ENCODE results near the gene GAB1. TPM values are rescaled to one million over a fixed set of nuclear protein-coding genes. Genes with fewer than 3 reads are reported as not detected.

GAB1 gene
- total and polyA plus RNA-seq, 2 of the 8 experiments (the other 6 are each of a cell fraction or from before 2014, with no cell fraction given) = 6.8 to 21.3 TPM

DNA sequence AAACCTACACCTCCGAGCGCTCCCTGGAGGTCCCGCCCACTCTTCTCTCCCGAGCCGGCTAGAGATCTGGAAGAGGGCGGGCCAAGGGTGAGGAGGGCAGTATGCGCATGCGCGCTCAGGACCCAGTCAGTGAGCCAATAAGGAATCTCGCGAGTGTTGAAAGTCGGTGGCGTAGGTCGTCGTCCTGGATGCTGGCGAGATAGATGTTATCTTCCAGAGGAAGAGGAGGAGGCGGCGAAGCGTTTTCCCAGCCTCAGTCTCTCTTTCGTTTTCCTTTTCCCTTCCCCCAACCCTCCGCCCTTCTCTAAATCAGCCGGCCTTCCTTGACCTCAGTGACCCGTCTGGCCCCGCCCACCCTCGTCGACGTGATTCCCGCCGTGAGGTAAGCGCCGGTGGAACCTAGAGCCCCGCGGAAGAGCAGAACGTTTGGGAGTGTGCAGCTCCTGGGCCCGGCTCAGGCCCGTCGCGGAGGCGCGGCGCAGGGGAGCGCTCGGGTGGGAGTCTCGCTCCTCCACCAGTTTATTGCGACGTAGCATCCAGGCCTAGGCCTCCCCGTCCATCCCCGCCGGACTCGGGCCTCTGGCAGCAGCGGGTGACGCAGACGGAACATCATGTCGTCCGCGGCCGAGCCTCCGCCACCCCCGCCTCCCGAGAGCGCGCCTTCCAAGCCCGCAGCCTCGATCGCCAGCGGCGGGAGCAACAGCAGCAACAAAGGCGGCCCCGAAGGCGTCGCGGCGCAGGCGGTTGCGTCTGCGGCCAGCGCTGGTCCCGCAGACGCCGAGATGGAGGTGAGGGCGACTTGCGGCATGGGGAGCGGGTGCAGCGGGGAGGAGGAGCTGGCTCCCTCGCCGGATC, 176.9 kb downstream of the GAB1 start, which contains the start of gene SMARCA5:
Gene SMARCA5 (plus strand): TSS at position 389 of the 855 bp plus-strand sequence. CDS start 223 bp downstream, at position 612.
- H4K20me1 ChIP-seq (replicated peaks in 1 of 2; ENCODE audit: control insufficient read depth in 1 of 2, insufficient read depth in 2 of 2, low read length in 2 of 2) = peaks cover 12 to 18% of the 10 kb centered on the region in 2 experiments
- DNase-seq (ENCODE audit: low read depth in 1 of 2, low spot score in 2 of 2) (peak; percentile 89 to 95), FAIRE-seq (peak; percentile 98)
- H4K8ac ChIP-seq (ENCODE audit: extremely low read depth, insufficient read depth, low read length) = peak within 1 kb of the TSS; percentile 96; the same call in 1 of the 2 replicates
- H3K23ac ChIP-seq (ENCODE audit: insufficient read length) = no peak within 1 kb of the TSS
- 0% methylated on average over 80 of the region's 86 CpGs; no CpG with 5 or more reads in 1 of the 2 experiments for WGBS, 2 experiments (ENCODE audit: extremely low coverage in 1 of 2, insufficient coverage in 1 of 2, insufficient read length in 1 of 2, insufficient replicate concordance in 2 of 2, low coverage in 1 of 2, low lambda C conversion rate in 2 of 2, missing lambda C conversion rate in 1 of 2)
- POLR2A ChIA-PET (ENCODE audit: partially characterized antibody) = interaction anchor here (0.9 to 3.1 kb wide), 10 partner anchors 8 to 328 kb away, joined by 3 to 11 read pairs (median 4); partner anchors contain the start of gene GAB1
- peak within 1 kb of the TSS; percentile 72 for H3K56ac ChIP-seq (replicated peaks; ENCODE audit: insufficient read length, low read depth, low read length)
- peak within 1 kb of the TSS; percentile 74 for H2BK5ac ChIP-seq (ENCODE audit: low read depth, low read length)
- peak within 1 kb of the TSS; percentile 96 for H3K27ac ChIP-seq (ENCODE audit: low read depth, low read length)
- no peaks in the 10 kb centered on the region for H3K23me2 ChIP-seq (ENCODE audit: low read depth, low read length)
- peak within 1 kb of the TSS; percentile 96; the same call in 1 of the 2 replicates for H2AFZ ChIP-seq (ENCODE audit: low read length)
- H2BK15ac ChIP-seq (ENCODE audit: low read length) = no peak within 1 kb of the TSS
- H3K4me2 ChIP-seq (ENCODE audit: insufficient read depth in 1 of 2, low read depth in 2 of 2, low read length in 2 of 2) = peak within 1 kb of the TSS; percentile 68 to 76
- no peak within 1 kb of the TSS for H4K91ac ChIP-seq (replicated peaks; ENCODE audit: insufficient read length, low read length)
- no peak within 1 kb of the TSS for H3K14ac ChIP-seq (ENCODE audit: insufficient read length)
- no peak within 1 kb of the TSS; the same call in 1 of the 2 replicates for H2BK12ac ChIP-seq (ENCODE audit: low read depth, low read length)
- peaks cover 0 to 3% (median 0%) of the 10 kb centered on the region in 4 experiments; a peak in 2 of 7 replicates for H3K4me1 ChIP-seq (replicated peaks in 1 of 4; ENCODE audit: control insufficient read depth in 3 of 4, insufficient read depth in 4 of 4, low read length in 3 of 4)
- no peaks in the 10 kb centered on the region for H3K9me3 ChIP-seq (ENCODE audit: insufficient read depth in 2 of 2, low read depth in 1 of 2, low read length in 1 of 2)
- H3K27me3 ChIP-seq (replicated peaks in 1 of 4; ENCODE audit: control insufficient read depth in 3 of 4, extremely low read depth in 1 of 4, insufficient read depth in 3 of 4, low read length in 3 of 4) = no peaks in the 10 kb centered on the region
- H2BK20ac ChIP-seq (ENCODE audit: low read length) = no peak within 1 kb of the TSS
- peak within 1 kb of the TSS; percentile 95 to 99 (median 97) for H3K9ac ChIP-seq (replicated peaks in 1 of 4; ENCODE audit: extremely low read depth in 1 of 4, low read depth in 3 of 4, low read length in 3 of 4)
- H2BK120ac ChIP-seq (replicated peaks; ENCODE audit: low read depth, low read length) = no peak within 1 kb of the TSS
- CTCF ChIA-PET (ENCODE audit: partially characterized antibody) = interaction anchor here (0.6 kb wide), 1 partner anchor 138 kb away, joined by 3 read pairs; no protein-coding TSS in a partner anchor
- peak within 1 kb of the TSS; percentile 47 for H4K5ac ChIP-seq (ENCODE audit: insufficient read length, low read depth, low read length)
- H2AK5ac ChIP-seq (ENCODE audit: low read depth, low read length) = no peak within 1 kb of the TSS
- H3K79me1 ChIP-seq (ENCODE audit: low read depth, low read length) = no peaks in the 10 kb centered on the region
- peak within 1 kb of the TSS; percentile 89 for H3K18ac ChIP-seq (ENCODE audit: extremely low read depth, low read length)
- H3K4ac ChIP-seq (replicated peaks; ENCODE audit: insufficient read length, low read depth, low read length) = no peak within 1 kb of the TSS
- peaks cover 23 to 48% of the 10 kb centered on the region in 2 experiments for H3K79me2 ChIP-seq (ENCODE audit: control insufficient read depth in 1 of 2, insufficient read depth in 2 of 2, low read length in 2 of 2)
- peak within 1 kb of the TSS; percentile 93 to 98 (median 94) for H3K4me3 ChIP-seq (ENCODE audit: extremely low read depth in 1 of 4, insufficient read depth in 2 of 4, low read depth in 3 of 4, low read length in 4 of 4)
- peaks cover 0 to 17% (median 5%) of the 10 kb centered on the region in 4 experiments; a peak in 2 of 8 replicates for H3K36me3 ChIP-seq (ENCODE audit: control insufficient read depth in 2 of 4, insufficient read depth in 4 of 4, low read length in 3 of 4)
- TF ChIP-seq TCF12 (IDR thresholded peaks at IDR 0.05; ENCODE audit: low read depth, low read length) (no peak), ZNF274 (IDR thresholded peaks at IDR 0.05; ENCODE audit: borderline replicate concordance, extremely low read depth, low read length) (no peak), SIX5 (IDR thresholded peaks at IDR 0.05; ENCODE audit: low read depth, low read length) (no peak), EZH2 (IDR thresholded peaks at IDR 0.05; ENCODE audit: low read depth, low read length, severe bottlenecking) (no peak), TBP (IDR thresholded peaks at IDR 0.05; ENCODE audit: low read depth, low read length) (peak; percentile 84), POLR2AphosphoS5 (IDR thresholded peaks at IDR 0.05; ENCODE audit: low read depth, low read length) (peak; percentile 92), HDAC2 (IDR thresholded peaks at IDR 0.05; ENCODE audit: borderline replicate concordance in 1 of 2, low read depth in 2 of 2, low read length in 2 of 2) (0 out of 4 replicates have a peak, but pooled peaks of 1 of the 2 experiments have one; percentile 12), CHD2 (IDR thresholded peaks at IDR 0.05; ENCODE audit: low read length) (peak; percentile 97), POLR2A (IDR thresholded peaks at IDR 0.05; ENCODE audit: control extremely low read depth in 1 of 2, low read depth in 2 of 2, low read length in 2 of 2) (peak; percentile 92 to 95), TAF7 (optimal IDR thresholded peaks at IDR 0.05; ENCODE audit: borderline replicate concordance, low read depth, low read length) (peak; percentile 73), KDM5A (IDR thresholded peaks at IDR 0.05; ENCODE audit: low read length) (0 out of 2 replicates have a peak, but pooled peaks have one; percentile 20)
